PC-9 (cell line): Measurements from ENCODE around the gene VKORC1. TPM values are rescaled to one million over a fixed set of nuclear protein-coding genes. Genes with fewer than 3 reads are reported as not detected.

ENCODE experiments used
- BruUV-seq: library from RNA; stranded (reverse); fragments of 400-500 nt; replicated peaks from 2 replicates; lab custom pipeline; 2021; lab: Mats Ljungman, UMichigan
- CTCF ChIA-PET: fragments of 300-600 bp; sonication (Branson Sonifier 250); formaldehyde crosslinking; loops from one replicate; lab custom pipeline; 2022; ENCODE audit warnings: antibody characterized with exemption; lab: Charles Lee
- POLR2A ChIA-PET: fragments of 300-600 bp; sonication (Branson Sonifier 250); formaldehyde crosslinking; loops from one replicate; lab custom pipeline; 2022; ENCODE audit warnings: antibody characterized with exemption; ENCODE audit not compliant: unreplicated experiment; lab: Charles Lee
- DNase-seq, 2 experiments: peaks; one replicate each; pipeline versions ENCODE4 v3.0.0 to v3.0.0-alpha.2; 2015 to 2022; ENCODE audit warnings: mixed read lengths in 1 of 2
- H2AFZ ChIP-seq: fragments of 200-600 bp; sonication (generic); 2 replicates; pipeline ENCODE4 v1.8.1; 2017; ENCODE audit warnings: antibody characterized with exemption
- H3F3A ChIP-seq: fragments of 200-600 bp; sonication (generic); 2 replicates; pipeline ENCODE4 v1.8.1; 2017; ENCODE audit warnings: antibody characterized with exemption, mild to moderate bottlenecking, low read depth; ENCODE audit not compliant: insufficient read depth
- H3K27ac ChIP-seq: fragments of 200-600 bp; sonication (generic); 2 replicates; pipeline ENCODE4 v1.6.1; 2016; ENCODE audit warnings: mixed run types
- H3K27me3 ChIP-seq: fragments of 200-600 bp; sonication (generic); 2 replicates; pipeline ENCODE4 v1.6.1; 2016; ENCODE audit warnings: low read depth, mixed run types; ENCODE audit not compliant: insufficient read depth
- H3K36me3 ChIP-seq: fragments of 200-600 bp; sonication (generic); 2 replicates; pipeline ENCODE4 v1.6.1; 2016; ENCODE audit warnings: low read depth, mixed run types
- H3K4me1 ChIP-seq: fragments of 200-600 bp; sonication (generic); replicated peaks from 2 replicates; pipeline ENCODE4 v1.6.1; 2016; ENCODE audit warnings: mixed run types; ENCODE audit not compliant: insufficient read depth
- H3K4me2 ChIP-seq: fragments of 200-600 bp; sonication (generic); 2 replicates; pipeline ENCODE4 v1.6.1; 2017; ENCODE audit warnings: mixed run types
- H3K4me3 ChIP-seq: fragments of 200-600 bp; sonication (generic); 2 replicates; pipeline ENCODE4 v1.6.1; 2016; ENCODE audit warnings: mixed run types
- H3K79me2 ChIP-seq: fragments of 200-600 bp; sonication (generic); 2 replicates; pipeline ENCODE4 v1.6.1; 2017; ENCODE audit warnings: low read depth, mixed run types
- H3K9me2 ChIP-seq: fragments of 200-600 bp; sonication (generic); 2 replicates; pipeline ENCODE4 v1.8.1; 2017; ENCODE audit warnings: mild to moderate bottlenecking; ENCODE audit not compliant: insufficient read depth
- H3K9me3 ChIP-seq: fragments of 200-600 bp; sonication (generic); 2 replicates; pipeline ENCODE4 v1.8.1; 2016; ENCODE audit warnings: low read depth; ENCODE audit not compliant: insufficient read depth
- H4K20me1 ChIP-seq: fragments of 200-600 bp; sonication (generic); 2 replicates; pipeline ENCODE4 v1.8.1; 2017; ENCODE audit not compliant: insufficient read depth
- EZH2 ChIP-seq: fragments of 200-600 bp; sonication (generic); IDR thresholded peaks from 2 replicates; pipeline ENCODE4 v1.8.0; 2017; ENCODE audit warnings: antibody characterized with exemption, low read depth
- intact Hi-C: fragments of 100-400 bp; cut with micrococcal nuclease; formaldehyde crosslinking; loops from one replicate; pipeline ENCODE4 v1.10.0; 2022; ENCODE audit not compliant: unreplicated experiment
- total RNA-seq: library from RNA; stranded (reverse); gene quantifications from 2 replicates; pipeline ENCODE4 v1.2.3, GENCODE V29; 2021
- TF ChIP-seq, protein P1 (sequence below): fragments of 200-600 bp; sonication (generic); conservative IDR thresholded peaks from 2 replicates; pipeline ENCODE4 v1.6.1; 2017; ENCODE audit warnings: mixed run types, antibody characterized with exemption, mild to moderate bottlenecking, moderate library complexity

VKORC1 gene
- total RNA-seq, 1 experiment from 2014 or later: 46.0 TPM

DNA sequence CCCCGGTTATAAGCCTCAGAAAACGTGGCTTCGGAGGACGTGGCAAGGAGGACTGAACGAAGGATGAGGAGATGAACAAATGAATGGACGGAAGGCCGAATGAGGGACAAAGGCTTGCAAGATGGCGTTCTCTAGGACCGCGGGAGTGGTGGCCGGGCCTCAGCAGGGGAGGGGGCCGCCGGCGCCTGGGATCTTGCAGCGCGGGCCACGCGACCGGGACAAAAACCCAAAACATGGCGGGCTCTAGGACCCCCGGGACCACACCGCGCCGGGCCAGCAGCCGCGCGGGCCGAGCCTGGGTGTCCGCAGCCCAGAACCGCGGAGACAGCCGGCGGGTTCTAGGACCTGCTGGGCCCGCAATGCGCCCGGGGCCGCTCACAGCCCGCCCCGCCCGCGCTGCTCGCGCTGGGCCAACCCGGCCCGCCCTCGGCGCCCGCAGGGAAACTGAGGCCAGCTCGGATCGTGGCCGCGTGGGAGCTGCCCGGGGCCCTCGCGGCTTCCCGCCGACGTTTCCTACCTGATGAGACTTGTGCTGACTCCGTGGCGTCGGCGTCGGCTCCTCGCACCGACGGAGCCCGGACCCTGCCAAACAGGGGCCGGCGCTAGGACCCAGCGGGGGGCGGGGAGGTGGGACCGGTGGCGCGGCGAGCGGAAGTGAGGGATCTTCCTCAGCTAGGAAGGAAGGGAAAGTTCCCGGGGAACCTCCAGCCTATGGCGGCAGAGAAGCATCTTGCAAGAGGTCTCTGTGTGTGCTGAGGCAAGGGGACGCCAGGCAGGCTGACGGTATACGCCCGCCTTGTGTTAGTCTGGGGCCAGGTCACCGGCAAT, 21.2 kb downstream of the VKORC1 start:
- ChIA-PET CTCF (interaction anchor here (0.6 to 1.6 kb wide), 3 partner anchors 51 to 88 kb away, joined by 7 to 21 read pairs (median 16); partner anchors contain the start of gene HSD3B7), POLR2A (interaction anchor here (0.6 to 1.7 kb wide), 12 partner anchors 27 to 1039 kb away, joined by 3 to 16 read pairs (median 4); partner anchors contain the start of genes CTF1, KAT8, PRSS8 and ZNF688)
- peaks cover 20% of the 10 kb centered on the region for H3K4me1 ChIP-seq
- peaks cover 4% of the 10 kb centered on the region; the same call in 1 of the 2 replicates for H3F3A ChIP-seq
- no peaks in the 10 kb centered on the region for H3K9me2 ChIP-seq
- H3K27me3 ChIP-seq: no peaks in the 10 kb centered on the region
- H3K27ac ChIP-seq: peak overlapping the region; percentile 62
- H3K9me3 ChIP-seq: no peaks in the 10 kb centered on the region
- TF ChIP-seq, protein P1, sequence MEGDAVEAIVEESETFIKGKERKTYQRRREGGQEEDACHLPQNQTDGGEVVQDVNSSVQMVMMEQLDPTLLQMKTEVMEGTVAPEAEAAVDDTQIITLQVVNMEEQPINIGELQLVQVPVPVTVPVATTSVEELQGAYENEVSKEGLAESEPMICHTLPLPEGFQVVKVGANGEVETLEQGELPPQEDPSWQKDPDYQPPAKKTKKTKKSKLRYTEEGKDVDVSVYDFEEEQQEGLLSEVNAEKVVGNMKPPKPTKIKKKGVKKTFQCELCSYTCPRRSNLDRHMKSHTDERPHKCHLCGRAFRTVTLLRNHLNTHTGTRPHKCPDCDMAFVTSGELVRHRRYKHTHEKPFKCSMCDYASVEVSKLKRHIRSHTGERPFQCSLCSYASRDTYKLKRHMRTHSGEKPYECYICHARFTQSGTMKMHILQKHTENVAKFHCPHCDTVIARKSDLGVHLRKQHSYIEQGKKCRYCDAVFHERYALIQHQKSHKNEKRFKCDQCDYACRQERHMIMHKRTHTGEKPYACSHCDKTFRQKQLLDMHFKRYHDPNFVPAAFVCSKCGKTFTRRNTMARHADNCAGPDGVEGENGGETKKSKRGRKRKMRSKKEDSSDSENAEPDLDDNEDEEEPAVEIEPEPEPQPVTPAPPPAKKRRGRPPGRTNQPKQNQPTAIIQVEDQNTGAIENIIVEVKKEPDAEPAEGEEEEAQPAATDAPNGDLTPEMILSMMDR: no peak
- TF ChIP-seq EZH2: no peak
- peak overlapping the region; percentile 89 for H3K4me2 ChIP-seq
- H3K4me3 ChIP-seq: peak overlapping the region; percentile 89
- H3K79me2 ChIP-seq: peaks cover 82% of the 10 kb centered on the region
- peak overlapping the region; percentile 93 for H2AFZ ChIP-seq
- intact Hi-C loops: loop anchor here (2.0 kb wide), 1 partner anchor 379 kb away; no protein-coding TSS in a partner anchor
- peaks cover 7% of the 10 kb centered on the region for H4K20me1 ChIP-seq
- peak; percentile 85 to 95 for DNase-seq
- H3K36me3 ChIP-seq: no peaks in the 10 kb centered on the region
- no TSS peak for BruUV-seq

DNA sequence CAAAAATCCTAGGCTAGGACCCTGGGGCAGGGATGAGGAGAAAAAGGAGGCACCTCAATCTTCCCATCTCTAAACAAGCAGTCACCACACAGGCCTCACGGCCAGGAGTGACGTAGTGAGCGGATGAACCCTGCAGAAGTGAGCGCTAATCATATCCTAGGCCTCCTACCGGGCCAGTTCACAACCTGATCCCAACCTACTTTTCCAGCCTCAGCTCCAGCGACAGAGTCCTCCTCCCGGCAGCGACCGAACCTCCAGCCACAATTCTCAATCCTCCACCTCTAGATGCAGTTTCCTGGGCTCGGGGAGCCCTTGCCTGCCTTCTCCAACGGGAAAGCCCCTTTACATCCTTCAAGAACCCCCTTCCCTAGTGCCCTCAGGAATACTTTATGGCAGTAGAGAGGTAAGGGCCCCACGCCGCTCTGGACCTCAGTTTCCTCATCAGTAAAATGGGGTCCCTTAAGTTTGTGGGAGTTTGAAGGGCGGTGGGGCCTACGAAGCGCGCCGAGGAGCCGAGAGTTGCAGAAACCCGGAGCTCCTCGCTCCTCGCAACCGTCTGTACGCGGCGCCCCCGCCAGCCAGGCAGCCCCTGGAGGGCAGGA, 22.0 kb downstream of the VKORC1 start:
- DNase-seq: peak in 1 of 2 experiments; percentile 24
- Histone ChIP-seq H3K4me3 (peak overlapping the region; percentile 89), H3K4me1 (peaks cover 20% of the 10 kb centered on the region), H3K79me2 (peaks cover 84% of the 10 kb centered on the region), H3K27me3 (no peaks in the 10 kb centered on the region), H3K9me3 (no peaks in the 10 kb centered on the region), H3K4me2 (peak overlapping the region; percentile 89), H2AFZ (peak overlapping the region; percentile 93), H4K20me1 (peaks cover 4% of the 10 kb centered on the region; the same call in 1 of the 2 replicates), H3K36me3 (no peaks in the 10 kb centered on the region), H3K27ac (0 out of 2 replicates have a peak overlapping the region, but pooled peaks have one; percentile 62), H3F3A (peaks cover 4% of the 10 kb centered on the region; the same call in 1 of the 2 replicates), H3K9me2 (no peaks in the 10 kb centered on the region)
- POLR2A ChIA-PET: interaction anchor here (0.5 to 1.7 kb wide), 3 partner anchors 45 to 501 kb away, joined by 3 to 16 read pairs (median 5); partner anchors contain the start of genes FUS, KAT8 and ZNF688
- CTCF ChIA-PET: interaction anchor here (0.6 to 1.3 kb wide), 2 partner anchors 19 to 87 kb away, joined by 4 to 5 read pairs; partner anchors contain the start of gene HSD3B7
- intact Hi-C loops: loop anchor here (2.0 kb wide), 1 partner anchor 380 kb away; no protein-coding TSS in a partner anchor
- BruUV-seq: TSS peak; percentile 55
- TF ChIP-seq EZH2: no peak
- TF ChIP-seq, protein P1: no peak

DNA sequence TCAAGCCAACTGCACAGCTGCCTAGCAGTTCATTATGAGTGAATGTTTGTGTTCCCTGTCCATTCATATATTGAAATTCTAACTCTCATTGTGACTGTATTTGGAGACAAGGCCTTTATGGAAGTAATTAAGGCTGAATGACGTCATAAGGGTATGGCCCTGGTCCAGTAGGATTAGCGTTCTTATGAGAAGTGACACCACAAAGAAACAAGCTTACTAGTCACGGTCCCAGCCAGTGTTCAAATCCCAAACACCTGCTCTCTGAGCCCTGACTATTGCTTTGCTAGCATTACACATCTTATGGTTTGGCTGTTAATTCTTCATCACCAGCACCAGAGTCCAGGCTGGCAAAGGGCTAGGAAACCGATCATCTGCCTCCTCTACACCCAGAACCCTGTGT, 22.7 kb downstream of the VKORC1 start:
- Histone ChIP-seq H3K36me3 (no peaks in the 10 kb centered on the region), H3K79me2 (peaks cover 84% of the 10 kb centered on the region), H3K4me1 (peaks cover 20% of the 10 kb centered on the region), H3K9me2 (no peaks in the 10 kb centered on the region; the same call in 1 of the 2 replicates), H3K4me3 (peak overlapping the region; percentile 89), H2AFZ (no peak overlapping the region), H3K4me2 (peak overlapping the region; percentile 89), H3K27me3 (no peaks in the 10 kb centered on the region), H3F3A (peaks cover 8% of the 10 kb centered on the region; the same call in 1 of the 2 replicates), H3K27ac (no peak overlapping the region), H4K20me1 (peaks cover 4% of the 10 kb centered on the region; the same call in 1 of the 2 replicates), H3K9me3 (no peaks in the 10 kb centered on the region)
- ChIA-PET CTCF (interaction anchor here (0.6 to 1.3 kb wide), 4 partner anchors 18 to 88 kb away, joined by 3 to 5 read pairs (median 4); partner anchors contain the start of gene HSD3B7), POLR2A (interaction anchor here (0.5 kb wide), 1 partner anchor 108 kb away, joined by 5 read pairs; the partner anchor contains the start of gene FUS)
- no TSS peak for BruUV-seq
- TF ChIP-seq, protein P1: no peak
- intact Hi-C loops: loop anchor here (2.0 kb wide), 1 partner anchor 381 kb away; no protein-coding TSS in a partner anchor
- no peak for DNase-seq
